Endometrial microvascular endothelial cells (primary cell): ENCODE data around the gene TNK1. TPM values are rescaled to one million over a fixed set of nuclear protein-coding genes. Genes with fewer than 3 reads are reported as not detected.

ENCODE experiments used
- in situ Hi-C: cut with HindIII; loops from 2 replicates; pipeline ENCODE4 v1.10.0; 2017; ENCODE audit warnings: low sequenced_read_pairs, low pct_unique_long_range_greater_than_20kb; ENCODE audit errors: inconsistent ontology term
- total RNA-seq: library from RNA; depleted of rRNA; stranded (reverse); fragments of >200 nt; gene quantifications from one replicate; pipeline ENCODE4 v1.2.3, GENCODE V29; 2015; ENCODE audit errors: inconsistent ontology term

Gene TNK1
- total RNA-seq, 1 donor from 2014 or later: not detected

DNA sequence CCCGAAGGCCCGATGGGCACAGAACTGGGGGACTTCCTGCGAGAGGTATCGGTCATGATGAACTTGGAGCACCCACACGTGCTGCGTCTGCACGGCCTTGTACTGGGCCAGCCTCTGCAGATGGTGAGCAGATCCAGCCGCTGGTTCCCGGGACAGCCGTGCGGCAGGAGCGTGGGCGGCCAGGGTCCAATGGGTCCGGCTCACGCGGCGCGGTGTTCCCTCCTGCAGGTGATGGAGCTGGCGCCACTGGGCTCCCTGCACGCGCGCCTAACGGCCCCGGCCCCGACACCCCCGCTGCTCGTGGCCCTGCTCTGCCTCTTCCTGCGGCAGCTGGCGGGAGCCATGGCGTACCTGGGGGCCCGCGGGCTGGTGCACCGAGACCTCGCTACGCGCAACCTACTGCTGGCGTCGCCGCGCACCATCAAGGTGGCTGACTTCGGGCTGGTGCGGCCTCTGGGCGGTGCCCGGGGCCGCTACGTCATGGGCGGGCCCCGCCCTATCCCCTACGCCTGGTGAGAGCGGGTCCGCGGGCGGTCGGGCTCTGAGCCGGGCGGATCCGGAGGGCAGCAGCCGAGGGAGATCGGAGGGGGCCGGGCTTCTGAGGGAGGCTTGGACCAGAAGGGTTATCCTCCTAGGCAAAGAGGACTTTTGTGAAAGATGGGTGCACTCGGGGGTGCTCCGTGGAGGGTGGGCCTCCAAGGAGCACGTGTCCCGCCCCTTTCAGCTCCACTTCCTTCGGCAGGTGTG is 3.0 kb downstream of the TNK1 start:
- in situ Hi-C loops: no loop called here

GRCh38 chr17:7384489-7385081 is 3.7 kb downstream of the TNK1 start:
- in situ Hi-C loops: no loop called here

DNA sequence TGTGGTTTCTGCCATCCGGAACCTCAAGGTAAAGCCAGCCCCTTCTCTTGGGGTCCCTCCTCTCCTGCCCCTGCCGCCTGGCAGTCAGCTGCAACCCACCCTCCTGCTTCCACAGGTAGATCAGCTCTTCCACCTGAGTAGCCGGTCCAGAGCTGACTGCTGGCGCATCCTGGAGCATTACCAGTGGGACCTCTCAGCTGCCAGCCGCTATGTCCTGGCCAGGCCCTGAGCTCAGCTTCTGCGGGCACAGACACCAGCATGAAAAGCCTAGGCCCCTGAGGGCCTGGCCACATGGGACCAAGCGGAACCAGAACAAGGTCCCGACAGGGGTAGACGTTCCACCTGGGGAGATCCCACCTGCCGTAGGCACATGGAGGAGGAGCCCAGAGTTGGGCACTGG is 8.0 kb downstream of the TNK1 start:
- in situ Hi-C loops: no loop called here

DNA sequence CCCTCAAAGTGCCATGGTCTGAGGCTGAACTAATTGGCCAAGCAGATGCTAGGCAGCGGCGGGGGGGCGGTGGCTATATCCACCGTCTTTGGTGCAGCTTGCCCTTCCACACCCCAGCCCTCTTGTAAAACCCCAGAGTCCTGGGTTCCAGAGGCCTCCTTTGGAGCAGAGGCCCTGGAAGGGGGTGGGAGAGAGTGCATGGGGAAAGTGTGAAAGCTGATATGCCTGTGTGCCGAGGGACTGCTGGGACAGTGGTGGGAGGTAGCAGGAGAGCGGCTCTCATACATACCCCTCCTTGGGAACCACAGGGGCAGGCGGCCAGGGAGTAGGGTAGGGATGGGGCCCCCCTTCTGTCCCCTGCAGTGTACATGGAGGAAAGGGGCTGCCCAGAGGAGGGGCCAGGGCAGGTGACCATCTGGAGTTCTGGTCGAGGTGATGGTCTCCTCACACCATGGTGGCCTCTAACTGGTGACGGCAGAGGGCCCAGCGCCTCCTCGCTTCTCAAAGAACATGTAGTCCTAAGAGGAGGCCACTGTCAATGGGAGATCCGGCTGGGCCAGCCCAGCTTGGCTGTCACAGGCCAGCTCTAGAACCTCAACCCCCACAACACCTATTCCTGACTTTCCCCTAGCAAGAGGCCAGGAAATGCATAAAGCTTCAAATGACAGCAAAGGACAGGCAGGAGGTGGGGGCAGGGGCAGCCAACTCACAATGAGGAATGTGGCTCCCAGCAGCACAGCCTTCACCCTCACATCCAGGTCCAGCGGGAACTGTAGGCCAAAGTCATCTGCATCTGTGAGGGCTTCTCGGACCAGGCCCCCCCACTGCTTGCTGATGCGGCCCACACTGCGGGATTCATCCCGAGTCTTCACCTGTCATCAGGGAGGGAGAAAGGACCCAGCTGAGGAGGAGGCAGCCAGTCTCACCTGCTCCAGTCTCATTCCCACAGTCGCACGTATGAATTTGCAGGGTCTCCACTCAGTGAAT is 9.3 kb downstream of the TNK1 start:
- in situ Hi-C loops: no loop called here

GRCh38 chr17:7391307-7391706 is 10.4 kb downstream of the TNK1 start:
- in situ Hi-C loops: no loop called here

DNA sequence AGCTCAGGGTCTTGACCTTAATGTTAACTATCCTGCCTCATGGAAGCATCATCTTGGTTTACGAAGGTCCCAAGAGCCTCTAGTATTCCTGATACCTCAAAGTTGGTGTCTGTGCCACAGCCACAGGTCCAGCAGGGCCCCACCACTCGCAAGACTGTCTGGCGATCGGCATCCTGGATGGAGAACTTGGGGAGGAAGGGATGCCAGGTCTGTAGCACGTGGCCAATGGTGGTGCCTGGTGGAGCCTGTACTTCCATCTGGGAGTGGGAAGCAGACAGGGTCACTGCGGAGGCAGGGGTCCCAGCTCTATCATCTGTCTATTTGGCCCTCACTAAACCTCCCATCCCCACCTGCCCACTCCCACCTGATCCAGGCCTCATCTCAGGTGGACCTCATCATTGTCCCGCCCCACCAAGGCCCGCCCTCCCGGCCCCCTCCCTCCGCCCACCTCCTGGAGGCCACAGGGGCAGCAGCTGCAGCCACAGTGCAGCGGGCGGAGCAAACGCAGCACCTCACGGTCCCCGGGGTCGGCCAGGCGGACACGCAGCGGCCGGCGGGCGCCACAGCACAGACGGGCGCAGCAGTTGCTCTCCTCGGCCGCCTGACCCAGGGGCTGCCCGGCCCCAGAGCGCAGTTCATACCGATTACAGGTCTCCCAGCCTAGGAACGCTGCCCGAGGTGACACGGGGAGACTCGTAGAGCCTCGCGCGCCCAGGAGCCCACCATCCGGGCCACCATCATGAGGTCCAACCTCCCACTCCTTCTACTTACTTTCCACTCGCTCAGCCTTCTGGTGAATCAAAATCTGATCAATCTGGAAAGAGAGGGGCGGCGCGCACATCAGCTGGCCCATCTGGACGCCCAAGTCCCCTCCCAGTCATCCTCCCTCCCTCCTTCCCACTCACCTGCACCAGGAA is 12.1 kb downstream of the TNK1 start:
- in situ Hi-C loops: no loop called here

- in situ Hi-C loops: no loop called here
These were observed 12.9 kb downstream of the TNK1 start for GRCh38 chr17:7393613-7394451.

GRCh38 chr17:7394452-7395191 is 13.7 kb downstream of the TNK1 start, which contains the start of gene PLSCR3:
Gene PLSCR3, minus strand, starts transcription at chr17:7394525. Its CDS starts 415 bp downstream, at chr17:7394110.
- in situ Hi-C loops: no loop called here

- in situ Hi-C loops: no loop called here
These were observed 15.3 kb downstream of the TNK1 start for GRCh38 chr17:7396147-7396546.

- in situ Hi-C loops: no loop called here
These were observed 17.7 kb downstream of the TNK1 start for GRCh38 chr17:7398612-7399011.

- in situ Hi-C loops: no loop called here
These were observed 22.3 kb downstream of the TNK1 start for GRCh38 chr17:7403043-7403726.

DNA sequence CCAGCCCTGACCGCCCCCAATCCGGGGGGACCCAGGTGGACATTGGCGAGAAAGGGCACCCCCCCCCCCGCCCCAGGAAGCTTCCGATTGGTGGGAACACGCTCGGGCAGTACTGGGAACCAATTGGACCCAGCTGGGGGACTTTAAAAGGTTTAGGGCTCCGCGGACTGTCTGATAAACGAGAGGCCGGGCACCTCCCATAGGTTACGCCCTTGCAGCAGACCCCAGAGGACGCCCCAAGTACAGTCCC is 22.8 kb downstream of the TNK1 start:
- in situ Hi-C loops: no loop called here

DNA sequence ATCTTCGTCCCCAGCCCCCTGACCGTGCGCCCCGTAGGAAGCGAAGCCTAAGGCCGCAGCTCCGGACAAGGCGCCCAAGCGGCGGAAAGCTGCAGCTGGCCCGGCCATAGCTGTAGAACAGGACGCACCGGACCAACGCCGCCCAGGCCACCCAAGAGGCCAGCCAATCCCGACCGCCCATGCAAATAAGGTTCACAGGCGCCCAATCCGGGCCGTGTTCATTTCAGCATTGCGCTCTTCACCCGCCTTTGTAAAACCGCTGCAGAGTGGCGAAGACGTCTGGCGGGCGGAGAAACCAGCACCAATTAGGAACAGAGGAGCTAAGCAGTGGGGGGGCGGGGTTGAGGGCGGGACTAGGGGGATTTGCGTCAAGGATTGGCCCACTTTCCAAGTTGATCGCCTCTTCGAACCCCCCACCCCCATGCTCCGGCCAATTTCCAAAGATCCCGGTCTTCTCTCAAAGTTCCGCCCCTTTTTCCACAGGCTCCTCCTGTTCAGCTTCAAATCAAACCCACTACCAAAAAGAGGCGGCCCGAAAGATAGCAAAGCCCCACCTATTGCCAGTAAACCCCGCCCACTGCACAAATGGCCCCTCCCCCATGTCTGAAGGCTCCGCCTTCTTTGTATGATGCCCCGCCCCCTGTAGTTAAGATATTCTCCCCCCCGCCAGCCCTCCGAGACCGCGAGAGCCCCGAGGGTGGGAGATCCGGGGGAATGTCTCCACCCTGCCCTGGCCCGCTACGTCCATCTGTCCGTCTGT is 23.3 kb downstream of the TNK1 start, which contains the start of gene TMEM256:
Gene TMEM256, minus strand, starts transcription at position 121 of the 760 bp plus-strand sequence. Its CDS starts 13 bp downstream, at position 108.
- in situ Hi-C loops: no loop called here

- in situ Hi-C loops: no loop called here
These were observed 24.0 kb downstream of the TNK1 start for GRCh38 chr17:7404737-7405349.

DNA sequence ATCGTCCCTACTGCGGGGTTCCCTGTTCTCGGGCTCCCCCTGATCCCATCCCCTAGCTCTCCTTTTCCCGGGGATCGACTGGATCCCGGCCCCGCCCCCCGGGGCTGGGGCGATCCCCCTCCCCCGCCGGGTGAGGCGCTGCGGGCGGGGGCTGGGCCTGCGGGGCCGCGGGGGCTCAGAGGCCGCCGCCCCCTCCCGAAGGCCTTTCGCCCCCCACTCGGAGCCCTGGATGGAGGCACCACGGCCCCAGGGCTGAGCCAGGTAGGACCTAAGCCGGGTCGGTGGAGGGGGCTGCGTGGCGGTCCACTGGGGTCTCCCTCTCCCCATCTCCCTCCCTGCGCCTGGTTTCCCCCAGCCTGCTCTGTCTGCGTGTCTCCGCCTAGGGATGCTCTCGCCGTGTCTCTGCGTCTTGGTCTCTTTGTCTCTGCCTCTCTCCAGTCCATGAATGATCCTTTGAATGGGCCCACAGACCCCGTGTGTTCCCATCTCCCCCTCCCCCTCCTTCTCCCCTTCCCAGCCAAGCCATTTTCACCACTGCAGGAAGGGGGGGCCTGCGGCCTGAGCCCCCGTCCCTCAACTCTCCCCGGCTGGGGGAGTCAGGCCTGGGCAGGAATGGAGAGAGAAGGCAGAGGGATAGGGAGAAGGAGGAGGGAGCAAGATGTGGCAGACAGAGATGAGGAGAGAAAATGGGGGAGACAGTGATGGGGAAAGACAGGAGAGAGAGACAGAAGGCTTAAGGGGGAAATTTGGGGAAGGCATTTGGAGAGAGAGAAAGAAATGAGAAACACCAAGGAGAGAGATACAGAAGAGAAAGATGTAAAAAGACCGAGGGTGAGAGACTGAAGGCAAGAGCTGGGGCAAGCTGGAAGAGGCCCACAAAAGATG is 24.7 kb downstream of the TNK1 start:
- in situ Hi-C loops: no loop called here
